CD14-positive monocyte (primary cell): ENCODE results near the gene SF3A2. TPM values are rescaled to one million over a fixed set of nuclear protein-coding genes. Genes with fewer than 3 reads are reported as not detected.

Experiments
- DNase-seq, 3 donors: peaks; one replicate each; pipeline ENCODE4 v3.0.0-alpha.2; 2011 to 2022
- H2AFZ ChIP-seq: 2 replicates; pipeline ENCODE4 v1.6.0; 2012; ENCODE audit warnings: mild to moderate bottlenecking, low read depth, low read length, inconsistent platforms; ENCODE audit not compliant: insufficient read depth, poor library complexity, severe bottlenecking
- H3K27ac ChIP-seq, 2 donors: 1 replicate in 1 of 2; 2 replicates in 1 of 2; pipeline ENCODE4 v1.5.1; 2012 to 2013; ENCODE audit warnings: low read length in 2 of 2, control low read depth in 1 of 2, inconsistent platforms in 1 of 2, low read depth in 1 of 2, mild to moderate bottlenecking in 1 of 2
- H3K27me3 ChIP-seq, 2 donors: one replicate each; pipeline versions ENCODE4 v1.6.0 to v1.6.1; 2011 to 2013; ENCODE audit warnings: low read length in 2 of 2; ENCODE audit not compliant: control insufficient read depth in 2 of 2, insufficient read depth in 2 of 2
- H3K36me3 ChIP-seq, 2 donors: replicated peaks in 1 of 2; 1 replicate in 1 of 2; 2 replicates in 1 of 2; pipeline versions ENCODE4 v1.5.1 to v1.6.1; 2012 to 2013; ENCODE audit warnings: low read length in 2 of 2, control low read depth in 1 of 2, inconsistent platforms in 1 of 2, mild to moderate bottlenecking in 1 of 2; ENCODE audit not compliant: insufficient read depth in 2 of 2, control insufficient read depth in 1 of 2
- H3K4me1 ChIP-seq, 2 donors: 1 replicate in 1 of 2; 2 replicates in 1 of 2; pipeline versions ENCODE4 v1.5.1 to v1.6.1; 2012 to 2013; ENCODE audit warnings: low read length in 2 of 2, control low read depth in 1 of 2, inconsistent platforms in 1 of 2, mild to moderate bottlenecking in 1 of 2, moderate library complexity in 1 of 2; ENCODE audit not compliant: insufficient read depth in 2 of 2, control insufficient read depth in 1 of 2
- H3K4me2 ChIP-seq: replicated peaks from 2 replicates; pipeline ENCODE3; 2012; ENCODE audit warnings: low read length, moderate library complexity, mild to moderate bottlenecking; ENCODE audit not compliant: poor library complexity, severe bottlenecking; ENCODE audit errors: extremely low read depth
- H3K4me3 ChIP-seq, 3 experiments: fragments of 200-600 bp in 1 of 3; sonication (generic) in 1 of 3; replicated peaks in 1 of 3; 1 replicate in 2 of 3; 2 replicates in 1 of 3; pipeline ENCODE4 v1.5.1; 2011 to 2013; ENCODE audit warnings: low read length in 3 of 3, mild to moderate bottlenecking in 3 of 3, control low read depth in 2 of 3, low read depth in 2 of 3, inconsistent platforms in 1 of 3, moderate library complexity in 1 of 3
- H3K79me2 ChIP-seq: 2 replicates; pipeline ENCODE4 v1.6.0; 2012; ENCODE audit warnings: mild to moderate bottlenecking, control low read depth, inconsistent platforms, low read length, moderate library complexity; ENCODE audit not compliant: insufficient read depth
- H3K9ac ChIP-seq: 2 replicates; pipeline ENCODE4 v1.6.0; 2017; ENCODE audit warnings: low read length, mild to moderate bottlenecking; ENCODE audit not compliant: insufficient read depth, poor library complexity, severe bottlenecking
- H3K9me3 ChIP-seq, 2 donors: replicated peaks in 1 of 2; 1 replicate in 1 of 2; 2 replicates in 1 of 2; pipeline versions ENCODE4 v1.5.1 to v1.6.1; 2012 to 2013; ENCODE audit warnings: low read length in 2 of 2, control low read depth in 1 of 2; ENCODE audit not compliant: control insufficient read depth in 1 of 2, insufficient read depth in 1 of 2
- H4K20me1 ChIP-seq: 2 replicates; pipeline ENCODE4 v1.6.0; 2012; ENCODE audit warnings: mild to moderate bottlenecking, low read length, control low read depth, moderate library complexity; ENCODE audit not compliant: insufficient read depth
- H3K27ac Mint-ChIP-seq, 7 donors: one replicate each; pipeline ENCODE4 v1.8.0; 2020; ENCODE audit warnings: mild to moderate bottlenecking in 7 of 7, mixed read lengths in 7 of 7, moderate library complexity in 6 of 7, inconsistent platforms in 2 of 7
- H3K27me3 Mint-ChIP-seq, 3 donors: one replicate each; pipeline ENCODE4 v1.8.0; 2021 to 2022; ENCODE audit warnings: low read depth in 3 of 3, mild to moderate bottlenecking in 3 of 3, mixed read lengths in 3 of 3, moderate library complexity in 3 of 3, inconsistent platforms in 1 of 3
- H3K36me3 Mint-ChIP-seq, 2 donors: one replicate each; pipeline ENCODE4 v1.8.0; 2020; ENCODE audit warnings: mixed read lengths in 2 of 2, inconsistent platforms in 1 of 2, mild to moderate bottlenecking in 1 of 2
- H3K4me1 Mint-ChIP-seq: one replicate; pipeline ENCODE4 v1.8.0; 2020; ENCODE audit warnings: mild to moderate bottlenecking, mixed read lengths
- H3K4me3 Mint-ChIP-seq, 2 donors: one replicate each; pipeline ENCODE4 v1.8.0; 2020; ENCODE audit warnings: mild to moderate bottlenecking in 2 of 2, mixed read lengths in 2 of 2, moderate library complexity in 1 of 2
- H3K9me3 Mint-ChIP-seq, 7 donors: one replicate each; pipeline ENCODE4 v1.8.0; 2020 to 2022; ENCODE audit warnings: mixed read lengths in 7 of 7, mild to moderate bottlenecking in 6 of 7, moderate library complexity in 6 of 7, inconsistent platforms in 2 of 7
- WGBS: methylation state at CpG from one replicate; pipeline ENCODE4 v1.1.5; 2013; ENCODE audit warnings: missing lambda C conversion rate; ENCODE audit not compliant: insufficient coverage; 5-methylcytosine and 5-hydroxymethylcytosine counted together
- intact Hi-C, 2 donors: fragments of 100-400 bp; cut with micrococcal nuclease; formaldehyde crosslinking; loops; one replicate each; pipeline versions ENCODE4 v1.15.0 to v1.15.1; 2023
- polyA plus RNA-seq, 3 donors: library from polyadenylated mRNA; depleted of rRNA in 1 of 3; unstranded in 2 of 3; stranded (reverse) in 1 of 3; fragments of 300-500 nt in 2 of 3; fragments of >200 nt in 1 of 3; fragmentation: Illumina TruSeq in 2 of 3; gene quantifications; 1 replicate in 2 of 3; 2 replicates in 1 of 3; pipeline ENCODE4 v1.2.3, GENCODE V29; 2012 to 2021
- TF ChIP-seq, protein P1 (sequence below): fragments of 200-600 bp; IDR thresholded peaks from one replicate; pipeline ENCODE4 v1.8.0; 2022; ENCODE audit warnings: antibody characterized with exemption, mild to moderate bottlenecking

The SF3A2 gene
- polyA plus RNA-seq, 3 donors: 8.0 to 70.8 (median 11.6) TPM

DNA sequence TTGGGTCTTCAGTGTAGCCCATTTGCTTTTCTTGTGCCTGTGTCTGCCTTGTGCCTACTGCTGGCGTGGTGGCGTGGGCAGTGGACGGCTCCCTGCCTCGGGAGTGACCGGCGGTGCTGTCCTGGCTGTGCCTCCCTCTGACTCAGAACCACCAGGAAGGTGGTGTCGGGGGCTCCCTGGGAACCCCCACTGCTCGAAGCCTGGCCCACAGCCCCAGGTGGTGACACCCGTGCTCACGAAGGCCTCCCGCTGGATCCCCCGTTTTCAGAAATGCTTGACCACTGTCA lies 7.4 kb downstream of the SF3A2 start:
- intact Hi-C loops: no loop called here
- peaks cover 60% of the 10 kb centered on the region for H3K79me2 ChIP-seq
- TF ChIP-seq, protein P1, sequence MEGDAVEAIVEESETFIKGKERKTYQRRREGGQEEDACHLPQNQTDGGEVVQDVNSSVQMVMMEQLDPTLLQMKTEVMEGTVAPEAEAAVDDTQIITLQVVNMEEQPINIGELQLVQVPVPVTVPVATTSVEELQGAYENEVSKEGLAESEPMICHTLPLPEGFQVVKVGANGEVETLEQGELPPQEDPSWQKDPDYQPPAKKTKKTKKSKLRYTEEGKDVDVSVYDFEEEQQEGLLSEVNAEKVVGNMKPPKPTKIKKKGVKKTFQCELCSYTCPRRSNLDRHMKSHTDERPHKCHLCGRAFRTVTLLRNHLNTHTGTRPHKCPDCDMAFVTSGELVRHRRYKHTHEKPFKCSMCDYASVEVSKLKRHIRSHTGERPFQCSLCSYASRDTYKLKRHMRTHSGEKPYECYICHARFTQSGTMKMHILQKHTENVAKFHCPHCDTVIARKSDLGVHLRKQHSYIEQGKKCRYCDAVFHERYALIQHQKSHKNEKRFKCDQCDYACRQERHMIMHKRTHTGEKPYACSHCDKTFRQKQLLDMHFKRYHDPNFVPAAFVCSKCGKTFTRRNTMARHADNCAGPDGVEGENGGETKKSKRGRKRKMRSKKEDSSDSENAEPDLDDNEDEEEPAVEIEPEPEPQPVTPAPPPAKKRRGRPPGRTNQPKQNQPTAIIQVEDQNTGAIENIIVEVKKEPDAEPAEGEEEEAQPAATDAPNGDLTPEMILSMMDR: no peak
- H3K4me1 Mint-ChIP-seq: peaks cover 25% of the 10 kb centered on the region
- H3K4me3 Mint-ChIP-seq: no peak overlapping the region
- no peak for DNase-seq
- H3K27ac ChIP-seq: no peak overlapping the region
- H3K27ac Mint-ChIP-seq: no peak overlapping the region
- H3K9me3 Mint-ChIP-seq: peaks cover 0 to 2% (median 0%) of the 10 kb centered on the region in 7 donors
- H3K4me1 ChIP-seq: peaks cover 16 to 21% of the 10 kb centered on the region in 2 donors
- no peak overlapping the region for H3K4me2 ChIP-seq
- peaks cover 94% of the 10 kb centered on the region for H4K20me1 ChIP-seq
- H3K4me3 ChIP-seq: no peak overlapping the region
- peaks cover 60 to 83% of the 10 kb centered on the region in 2 donors for H3K36me3 ChIP-seq
- no peaks in the 10 kb centered on the region for H3K9me3 ChIP-seq
- no peak overlapping the region for H2AFZ ChIP-seq
- WGBS: 100% methylated on average over 6 of the region's 12 CpGs
- no peak overlapping the region for H3K9ac ChIP-seq
- peaks cover 0 to 5% of the 10 kb centered on the region in 2 donors for H3K27me3 ChIP-seq
- peaks cover 0 to 10% (median 5%) of the 10 kb centered on the region in 3 donors for H3K27me3 Mint-ChIP-seq
- peaks cover 45 to 79% of the 10 kb centered on the region in 2 donors for H3K36me3 Mint-ChIP-seq

GRCh38 chr19:2244486-2244885 lies 7.9 kb downstream of the SF3A2 start:
- Mint-ChIP-seq H3K4me1 (peaks cover 21% of the 10 kb centered on the region), H3K36me3 (peaks cover 45 to 79% of the 10 kb centered on the region in 2 donors), H3K27ac (no peak overlapping the region), H3K9me3 (peaks cover 0 to 2% (median 0%) of the 10 kb centered on the region in 7 donors), H3K27me3 (peaks cover under 1 to 14% (median 8%) of the 10 kb centered on the region in 3 donors), H3K4me3 (no peak overlapping the region)
- peaks cover 56% of the 10 kb centered on the region for H3K79me2 ChIP-seq
- H3K27ac ChIP-seq: no peak overlapping the region
- H3K4me3 ChIP-seq: no peak overlapping the region
- H3K9me3 ChIP-seq: no peaks in the 10 kb centered on the region
- H3K9ac ChIP-seq: no peak overlapping the region
- no peak overlapping the region for H3K4me2 ChIP-seq
- H3K4me1 ChIP-seq: peaks cover 11 to 17% of the 10 kb centered on the region in 2 donors
- H3K27me3 ChIP-seq: peaks cover 0 to 9% of the 10 kb centered on the region in 2 donors
- TF ChIP-seq, protein P1: no peak
- intact Hi-C loops: no loop called here
- no peak for DNase-seq
- H2AFZ ChIP-seq: no peak overlapping the region
- H4K20me1 ChIP-seq: peaks cover 94% of the 10 kb centered on the region
- H3K36me3 ChIP-seq: peaks cover 60 to 83% of the 10 kb centered on the region in 2 donors
- WGBS: 97% methylated on average over 21 of the region's 21 CpGs
